HUES6 (cell line): Measurements from ENCODE around the gene TM9SF4.

Source experiments
- H3K27ac ChIP-seq: 2 replicates; pipeline ENCODE4 v1.7.0; 2013; ENCODE audit warnings: low read depth, mild to moderate bottlenecking, low read length, inconsistent platforms
- H3K27me3 ChIP-seq: 2 replicates; pipeline ENCODE4 v1.6.1; 2013; ENCODE audit warnings: low read length; ENCODE audit not compliant: control insufficient read depth, insufficient read depth
- H3K36me3 ChIP-seq: 2 replicates; pipeline ENCODE4 v1.6.1; 2013; ENCODE audit warnings: low read length; ENCODE audit not compliant: control insufficient read depth, insufficient read depth
- H3K4me1 ChIP-seq: 2 replicates; pipeline ENCODE4 v1.6.1; 2013; ENCODE audit warnings: low read length; ENCODE audit not compliant: control insufficient read depth, insufficient read depth
- H3K4me3 ChIP-seq: 2 replicates; pipeline ENCODE4 v1.5.1; 2013; ENCODE audit warnings: low read depth, low read length
- H3K9ac ChIP-seq: one replicate; pipeline ENCODE4 v1.6.1; 2013; ENCODE audit warnings: mild to moderate bottlenecking, low read length
- H3K9me3 ChIP-seq: 2 replicates; pipeline ENCODE4 v1.6.1; 2013; ENCODE audit warnings: low read depth, low read length; ENCODE audit not compliant: control insufficient read depth, insufficient read depth

TM9SF4 gene

DNA sequence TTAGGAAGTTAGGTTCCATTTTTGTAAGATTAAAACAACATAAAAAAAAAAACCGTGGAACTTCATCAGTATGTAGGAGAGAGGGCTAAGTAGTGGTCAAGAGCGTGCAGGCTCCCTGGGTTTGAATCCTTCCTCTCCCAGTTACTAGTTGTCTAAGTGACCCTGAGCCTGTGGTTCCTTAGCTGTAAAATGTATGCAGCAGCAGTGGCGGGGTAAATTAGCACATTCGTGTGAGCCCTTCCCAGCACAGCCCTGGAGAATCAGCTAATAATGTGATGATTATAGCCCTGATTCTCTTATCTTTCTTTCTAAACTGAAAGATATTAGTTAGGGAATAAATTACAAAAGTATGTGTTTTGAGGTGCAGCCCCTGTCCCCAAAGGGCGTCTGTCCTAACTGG lies 32.6 kb downstream of the TM9SF4 start:
- Histone ChIP-seq H3K9ac (no peak overlapping the region), H3K9me3 (no peaks in the 10 kb centered on the region), H3K4me3 (no peak overlapping the region), H3K27me3 (no peaks in the 10 kb centered on the region), H3K4me1 (no peaks in the 10 kb centered on the region), H3K27ac (no peak overlapping the region), H3K36me3 (peaks cover 95% of the 10 kb centered on the region)

- H3K27ac ChIP-seq = no peak overlapping the region
- no peaks in the 10 kb centered on the region for H3K4me1 ChIP-seq
- peaks cover 93% of the 10 kb centered on the region for H3K36me3 ChIP-seq
- H3K27me3 ChIP-seq = no peaks in the 10 kb centered on the region
- no peaks in the 10 kb centered on the region for H3K9me3 ChIP-seq
- H3K9ac ChIP-seq = no peak overlapping the region
- no peak overlapping the region for H3K4me3 ChIP-seq
Observed at GRCh38 chr20:32142991-32143390, 33.5 kb downstream of the TM9SF4 start.

DNA sequence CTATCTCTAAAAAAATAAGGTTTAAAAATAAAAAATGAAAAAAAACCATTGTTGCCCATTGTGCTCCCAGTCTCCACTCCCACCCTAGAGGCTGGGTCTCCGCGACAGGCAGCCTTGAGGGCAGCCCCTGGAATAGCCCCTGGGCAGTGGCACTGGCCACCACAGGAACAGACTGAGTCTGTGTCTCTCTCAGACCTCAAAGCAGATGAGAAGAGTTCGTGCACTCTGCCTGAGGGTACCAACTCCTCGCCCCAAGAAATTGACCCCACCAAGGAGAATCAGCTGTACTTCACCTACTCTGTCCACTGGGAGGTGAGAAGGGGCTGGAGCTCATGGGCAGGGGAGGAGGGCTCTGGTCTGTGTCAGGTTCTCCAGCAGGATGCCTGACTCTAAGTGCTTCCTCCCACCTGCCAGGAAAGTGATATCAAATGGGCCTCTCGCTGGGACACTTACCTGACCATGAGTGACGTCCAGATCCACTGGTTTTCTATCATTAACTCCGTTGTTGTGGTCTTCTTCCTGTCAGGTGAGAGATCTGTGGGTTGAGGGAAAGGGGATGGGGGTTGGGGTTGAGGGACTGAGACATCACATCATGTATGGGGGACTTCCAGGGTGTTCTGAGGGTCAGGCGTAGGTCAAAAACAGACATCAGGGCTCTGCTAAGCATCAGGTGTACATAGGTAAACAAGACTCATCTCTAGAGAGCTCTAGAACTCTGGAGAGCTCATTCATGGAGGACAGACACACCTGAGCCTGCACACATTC lies 35.6 kb downstream of the TM9SF4 start:
- Histone ChIP-seq H3K4me3 (no peak overlapping the region), H3K9ac (no peak overlapping the region), H3K27me3 (no peaks in the 10 kb centered on the region), H3K36me3 (peaks cover 91% of the 10 kb centered on the region), H3K27ac (no peak overlapping the region), H3K4me1 (no peaks in the 10 kb centered on the region), H3K9me3 (no peaks in the 10 kb centered on the region)

- H3K9ac ChIP-seq = no peak overlapping the region
- no peaks in the 10 kb centered on the region for H3K27me3 ChIP-seq
- H3K36me3 ChIP-seq = peaks cover 87% of the 10 kb centered on the region
- H3K9me3 ChIP-seq = no peaks in the 10 kb centered on the region
- no peak overlapping the region for H3K4me3 ChIP-seq
- no peak overlapping the region for H3K27ac ChIP-seq
- H3K4me1 ChIP-seq = no peaks in the 10 kb centered on the region
Observed at GRCh38 chr20:32149566-32150170, 40.2 kb downstream of the TM9SF4 start.

DNA sequence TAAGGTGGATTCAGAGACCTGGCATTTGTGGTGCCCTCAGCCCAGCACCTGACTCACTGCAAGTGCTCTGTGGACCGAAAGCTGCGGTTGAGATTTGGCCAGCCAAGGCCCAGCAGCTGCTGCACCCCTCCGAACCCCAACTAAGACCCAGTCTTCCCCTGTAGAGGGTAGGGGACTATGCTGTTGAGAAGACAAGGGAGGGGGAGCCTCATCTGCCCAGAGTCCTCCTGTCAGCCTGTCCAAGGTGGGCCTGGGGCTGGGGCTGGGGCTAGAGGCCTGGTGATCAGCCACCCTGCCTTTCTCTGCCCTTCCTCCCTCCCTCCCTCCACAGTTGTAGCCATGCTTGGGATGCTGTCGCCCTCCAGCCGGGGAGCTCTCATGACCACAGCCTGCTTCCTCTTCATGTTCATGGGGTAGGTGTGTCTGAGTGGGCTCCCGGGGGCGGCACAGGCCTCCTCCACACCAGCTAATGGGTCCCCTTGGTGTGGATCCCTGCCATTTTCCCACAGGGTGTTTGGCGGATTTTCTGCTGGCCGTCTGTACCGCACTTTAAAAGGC lies 40.9 kb downstream of the TM9SF4 start:
- Histone ChIP-seq H3K36me3 (peaks cover 87% of the 10 kb centered on the region), H3K4me1 (no peaks in the 10 kb centered on the region), H3K9ac (no peak overlapping the region), H3K27ac (no peak overlapping the region), H3K9me3 (no peaks in the 10 kb centered on the region), H3K4me3 (no peak overlapping the region), H3K27me3 (no peaks in the 10 kb centered on the region)

- Histone ChIP-seq H3K9me3 (no peaks in the 10 kb centered on the region), H3K27ac (no peak overlapping the region), H3K36me3 (peaks cover 78% of the 10 kb centered on the region), H3K4me3 (no peak overlapping the region), H3K9ac (no peak overlapping the region), H3K27me3 (no peaks in the 10 kb centered on the region), H3K4me1 (no peaks in the 10 kb centered on the region)
Observed at GRCh38 chr20:32152421-32153155, 43.1 kb downstream of the TM9SF4 start.

DNA sequence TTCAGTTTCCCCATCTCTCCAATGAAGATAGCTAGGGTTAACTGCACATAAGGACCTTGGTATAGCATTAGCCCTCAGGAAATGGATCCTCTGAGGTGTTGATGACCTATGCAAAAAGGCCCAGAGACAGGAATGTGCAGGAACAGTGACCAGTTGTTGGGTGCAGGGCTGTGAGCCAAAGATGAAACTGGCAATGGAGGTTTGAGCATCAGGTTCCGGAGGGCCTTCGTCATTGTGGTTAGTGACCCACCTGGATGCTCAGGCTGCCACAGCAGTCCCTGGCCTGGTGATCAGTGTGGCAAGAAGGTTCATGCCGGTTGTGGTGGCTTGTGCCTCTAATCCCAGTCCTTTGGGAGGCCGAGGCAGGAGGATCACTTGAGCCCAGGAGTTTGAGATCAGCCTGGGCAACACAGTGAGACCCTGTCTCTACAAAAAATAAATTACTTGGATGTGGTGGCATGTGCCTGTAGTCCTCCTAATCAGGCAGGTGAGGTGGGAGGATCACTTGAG lies 43.7 kb downstream of the TM9SF4 start:
- Histone ChIP-seq H3K36me3 (peaks cover 79% of the 10 kb centered on the region), H3K9ac (no peak overlapping the region), H3K9me3 (no peaks in the 10 kb centered on the region), H3K27me3 (no peaks in the 10 kb centered on the region), H3K4me1 (no peaks in the 10 kb centered on the region), H3K4me3 (no peak overlapping the region), H3K27ac (no peak overlapping the region)

DNA sequence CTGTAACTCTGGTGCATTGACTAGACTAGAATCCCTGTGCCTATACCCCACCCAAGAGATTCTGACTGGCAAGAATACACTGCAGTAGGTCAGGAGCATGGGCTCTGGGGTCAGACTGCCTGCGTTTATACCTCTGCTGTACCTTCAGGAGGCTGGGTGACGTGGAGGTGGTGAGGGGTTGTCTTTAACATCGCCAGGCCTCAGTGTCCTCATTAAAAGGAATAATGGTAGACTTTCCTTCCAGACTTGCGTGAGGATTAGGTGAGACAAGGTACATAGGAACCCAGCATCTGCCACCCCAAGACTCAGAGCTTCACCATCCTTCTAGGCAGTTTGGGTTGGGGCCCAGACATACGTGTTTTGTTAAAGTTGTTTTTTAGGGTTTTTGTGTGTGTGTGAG lies 44.3 kb downstream of the TM9SF4 start:
- Histone ChIP-seq H3K4me1 (no peaks in the 10 kb centered on the region), H3K4me3 (no peak overlapping the region), H3K36me3 (peaks cover 82% of the 10 kb centered on the region), H3K9ac (no peak overlapping the region), H3K9me3 (no peaks in the 10 kb centered on the region), H3K27me3 (no peaks in the 10 kb centered on the region), H3K27ac (no peak overlapping the region)

DNA sequence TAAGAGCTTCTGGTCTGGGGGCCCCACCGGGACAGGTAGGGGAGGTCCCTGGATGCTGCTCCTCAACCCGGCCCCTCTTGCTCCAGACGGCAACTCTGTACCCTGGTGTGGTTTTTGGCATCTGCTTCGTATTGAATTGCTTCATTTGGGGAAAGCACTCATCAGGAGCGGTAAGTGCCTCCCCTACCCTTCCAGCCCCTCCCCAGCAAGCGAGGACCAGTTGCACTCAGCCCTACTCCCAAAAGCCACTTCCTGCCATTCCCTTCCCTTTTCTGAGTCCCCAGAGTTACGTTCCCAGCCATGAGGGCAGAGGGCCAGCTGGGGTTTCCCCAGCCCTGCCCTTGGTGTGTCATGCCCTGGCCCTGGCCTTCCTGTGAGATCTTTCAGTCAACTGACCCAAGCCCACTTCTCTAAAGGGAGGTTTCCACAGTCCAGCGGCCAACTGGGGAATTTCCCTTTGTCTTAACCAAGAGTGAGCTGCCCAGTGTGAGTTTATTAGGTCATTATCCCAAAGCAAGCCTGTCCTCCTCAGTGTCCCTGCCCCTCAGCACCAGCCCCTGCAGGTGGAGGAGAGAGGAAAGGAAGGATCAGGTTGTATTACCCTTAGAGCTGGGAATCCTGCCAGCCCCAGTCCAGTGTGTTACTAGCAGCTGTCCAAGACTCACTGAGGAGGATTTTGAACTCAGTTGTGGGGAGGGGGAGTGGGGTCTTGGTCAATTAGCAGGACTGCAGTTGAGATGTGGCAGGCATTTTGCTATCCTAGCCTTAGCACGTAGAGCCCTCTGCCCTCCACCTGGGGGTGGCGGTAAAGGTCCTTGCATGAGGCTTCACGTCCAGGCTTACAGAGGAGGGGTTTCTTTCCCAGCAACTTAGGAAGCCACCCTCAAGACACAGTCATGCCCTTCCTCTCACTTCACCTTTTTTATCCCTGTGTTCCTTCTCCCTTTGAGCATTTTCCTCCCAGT lies 45.8 kb downstream of the TM9SF4 start:
- Histone ChIP-seq H3K27ac (no peak overlapping the region), H3K4me3 (no peak overlapping the region), H3K9ac (no peak overlapping the region), H3K27me3 (no peaks in the 10 kb centered on the region), H3K36me3 (peaks cover 81% of the 10 kb centered on the region), H3K9me3 (no peaks in the 10 kb centered on the region), H3K4me1 (no peaks in the 10 kb centered on the region)

GRCh38 chr20:32157611-32158010 lies 48.1 kb downstream of the TM9SF4 start:
- H3K27me3 ChIP-seq = no peaks in the 10 kb centered on the region
- no peaks in the 10 kb centered on the region for H3K4me1 ChIP-seq
- H3K27ac ChIP-seq = no peak overlapping the region
- no peak overlapping the region for H3K9ac ChIP-seq
- no peaks in the 10 kb centered on the region for H3K9me3 ChIP-seq
- H3K36me3 ChIP-seq = peaks cover 83% of the 10 kb centered on the region
- H3K4me3 ChIP-seq = no peak overlapping the region
